BE2C (cell line): Measurements from ENCODE around the gene MYO18A.

Source experiments
- DNase-seq: peaks from one replicate; pipeline ENCODE4 v3.0.0-alpha.2; 2020
- H3K27me3 ChIP-seq: fragments of 250-450 bp; sonication (Bioruptor Pico); 2 replicates; pipeline ENCODE4 v1.5.1; 2020; ENCODE audit warnings: mild to moderate bottlenecking
- H3K36me3 ChIP-seq: fragments of 250-450 bp; sonication (Bioruptor Pico); 2 replicates; pipeline ENCODE4 v1.5.1; 2020; ENCODE audit warnings: mild to moderate bottlenecking
- H3K4me1 ChIP-seq: fragments of 250-450 bp; sonication (Bioruptor Pico); 2 replicates; pipeline ENCODE4 v1.5.1; 2020
- H3K4me3 ChIP-seq: 2 replicates; pipeline ENCODE4 v1.5.1; 2011; ENCODE audit warnings: low read depth, low read length
- H3K9me3 ChIP-seq: fragments of 250-450 bp; sonication (Bioruptor Pico); 2 replicates; pipeline ENCODE4 v1.5.1; 2020
- TF ChIP-seq, protein P1 (sequence below): IDR thresholded peaks from 2 replicates; pipeline ENCODE4 v1.5.1; 2012; ENCODE audit warnings: mild to moderate bottlenecking, low read depth, low read length

The MYO18A gene

DNA sequence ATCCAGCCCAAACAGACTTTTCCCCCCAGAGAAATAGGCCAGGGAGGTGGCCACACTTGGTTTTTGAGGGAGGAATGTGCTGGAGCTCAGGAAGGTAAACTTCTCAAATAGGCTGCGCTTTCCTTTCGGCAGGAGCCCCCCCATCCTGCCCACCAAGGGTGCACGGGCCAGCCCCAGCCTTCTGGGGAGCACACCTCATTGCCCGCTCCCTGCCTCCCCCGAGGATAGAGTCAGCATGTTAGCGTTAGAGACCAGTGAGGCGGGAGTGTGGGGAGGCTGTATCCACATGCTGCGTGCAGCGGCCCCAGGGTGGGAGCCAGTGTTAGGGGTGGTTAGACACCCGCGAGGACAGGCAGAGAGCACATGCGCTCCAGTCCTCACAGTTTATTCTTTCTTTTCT, 95.0 kb downstream of the MYO18A start:
- no peaks in the 10 kb centered on the region for H3K27me3 ChIP-seq
- H3K36me3 ChIP-seq = no peaks in the 10 kb centered on the region
- peaks cover 3% of the 10 kb centered on the region for H3K4me1 ChIP-seq
- DNase-seq = no peak
- TF ChIP-seq, protein P1, sequence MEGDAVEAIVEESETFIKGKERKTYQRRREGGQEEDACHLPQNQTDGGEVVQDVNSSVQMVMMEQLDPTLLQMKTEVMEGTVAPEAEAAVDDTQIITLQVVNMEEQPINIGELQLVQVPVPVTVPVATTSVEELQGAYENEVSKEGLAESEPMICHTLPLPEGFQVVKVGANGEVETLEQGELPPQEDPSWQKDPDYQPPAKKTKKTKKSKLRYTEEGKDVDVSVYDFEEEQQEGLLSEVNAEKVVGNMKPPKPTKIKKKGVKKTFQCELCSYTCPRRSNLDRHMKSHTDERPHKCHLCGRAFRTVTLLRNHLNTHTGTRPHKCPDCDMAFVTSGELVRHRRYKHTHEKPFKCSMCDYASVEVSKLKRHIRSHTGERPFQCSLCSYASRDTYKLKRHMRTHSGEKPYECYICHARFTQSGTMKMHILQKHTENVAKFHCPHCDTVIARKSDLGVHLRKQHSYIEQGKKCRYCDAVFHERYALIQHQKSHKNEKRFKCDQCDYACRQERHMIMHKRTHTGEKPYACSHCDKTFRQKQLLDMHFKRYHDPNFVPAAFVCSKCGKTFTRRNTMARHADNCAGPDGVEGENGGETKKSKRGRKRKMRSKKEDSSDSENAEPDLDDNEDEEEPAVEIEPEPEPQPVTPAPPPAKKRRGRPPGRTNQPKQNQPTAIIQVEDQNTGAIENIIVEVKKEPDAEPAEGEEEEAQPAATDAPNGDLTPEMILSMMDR = no peak
- no peak overlapping the region for H3K4me3 ChIP-seq
- no peaks in the 10 kb centered on the region for H3K9me3 ChIP-seq

GRCh38 chr17:29084541-29085146, 95.6 kb downstream of the MYO18A start:
- no peaks in the 10 kb centered on the region; the same call in 1 of the 2 replicates for H3K4me1 ChIP-seq
- H3K27me3 ChIP-seq = no peaks in the 10 kb centered on the region
- TF ChIP-seq, protein P1 = no peak
- H3K9me3 ChIP-seq = no peaks in the 10 kb centered on the region
- no peaks in the 10 kb centered on the region for H3K36me3 ChIP-seq
- no peak overlapping the region for H3K4me3 ChIP-seq
- DNase-seq = peak; percentile 31

GRCh38 chr17:29080965-29081364, 99.2 kb downstream of the MYO18A start:
- H3K9me3 ChIP-seq = no peaks in the 10 kb centered on the region
- H3K36me3 ChIP-seq = no peaks in the 10 kb centered on the region
- DNase-seq = no peak
- TF ChIP-seq, protein P1 = no peak
- H3K4me1 ChIP-seq = no peaks in the 10 kb centered on the region; the same call in 1 of the 2 replicates
- H3K4me3 ChIP-seq = no peak overlapping the region
- H3K27me3 ChIP-seq = no peaks in the 10 kb centered on the region

DNA sequence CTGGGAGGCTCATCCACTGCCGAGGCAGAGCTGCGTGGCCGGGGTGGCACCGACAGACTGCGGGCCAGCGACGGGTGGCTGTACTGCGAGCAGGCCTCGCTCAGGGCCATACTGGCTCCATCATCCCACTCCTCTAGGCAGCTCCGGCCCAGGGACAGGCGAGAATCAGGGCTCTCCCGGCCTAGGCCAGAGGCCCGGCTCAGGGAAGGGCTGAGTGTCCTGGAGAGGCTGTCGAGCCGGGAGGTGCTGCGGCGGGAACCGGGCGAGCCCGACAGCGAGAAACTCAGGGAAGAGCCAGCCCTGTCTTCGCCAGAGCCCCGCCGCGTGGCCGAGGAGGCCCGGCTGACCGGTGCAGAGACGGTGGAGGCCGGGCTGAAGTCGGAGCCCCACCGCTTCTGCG, 99.9 kb downstream of the MYO18A start:
- H3K4me3 ChIP-seq = no peak overlapping the region
- H3K36me3 ChIP-seq = no peaks in the 10 kb centered on the region
- TF ChIP-seq, protein P1 = no peak
- no peaks in the 10 kb centered on the region; the same call in 1 of the 2 replicates for H3K4me1 ChIP-seq
- H3K9me3 ChIP-seq = no peaks in the 10 kb centered on the region
- no peaks in the 10 kb centered on the region for H3K27me3 ChIP-seq
- DNase-seq = no peak

GRCh38 chr17:29079887-29080286, 100.3 kb downstream of the MYO18A start:
- DNase-seq = no peak
- Histone ChIP-seq H3K36me3 (no peaks in the 10 kb centered on the region), H3K27me3 (no peaks in the 10 kb centered on the region), H3K9me3 (no peaks in the 10 kb centered on the region), H3K4me1 (no peaks in the 10 kb centered on the region; the same call in 1 of the 2 replicates), H3K4me3 (no peak overlapping the region)
- TF ChIP-seq, protein P1 = no peak

- Histone ChIP-seq H3K9me3 (no peaks in the 10 kb centered on the region), H3K4me1 (no peaks in the 10 kb centered on the region), H3K36me3 (no peaks in the 10 kb centered on the region), H3K27me3 (no peaks in the 10 kb centered on the region), H3K4me3 (no peak overlapping the region)
- TF ChIP-seq, protein P1 = no peak
- DNase-seq = no peak
These were observed 100.8 kb downstream of the MYO18A start for GRCh38 chr17:29079433-29079832.
